ENCODE results near the gene IL1RAPL2. TPM values are rescaled to one million over a fixed set of nuclear protein-coding genes. Genes with fewer than 3 reads are reported as not detected.
"Not testable (repeated sequence)": the region's sequence is repeated elsewhere in the genome, so short reads cannot be mapped to it uniquely, and the experiment has no call there.

IL1RAPL2 gene
- polyA plus RNA-seq, 2 donors, result not detected

DNA sequence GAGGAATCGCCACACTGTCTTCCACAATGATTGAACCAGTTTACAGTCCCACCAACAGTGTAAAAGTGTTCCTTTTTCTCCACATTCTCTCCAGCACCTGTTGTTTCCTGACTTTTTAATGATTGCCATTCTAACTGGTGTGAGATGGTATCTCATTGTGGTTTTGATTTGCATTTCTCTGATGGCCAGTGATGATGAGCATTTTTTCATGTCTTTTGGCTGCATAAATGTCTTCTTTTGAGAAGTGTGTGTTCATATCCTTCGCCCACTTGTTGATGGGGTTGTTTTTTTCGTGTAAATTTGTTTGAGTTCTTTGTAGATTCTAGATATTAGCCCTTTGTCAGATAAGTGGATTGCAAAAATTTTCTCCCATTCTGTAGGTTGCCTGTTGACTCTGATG lies 671.4 kb downstream of the IL1RAPL2 start:
- H3K27me3 ChIP-seq (ENCODE audit: control insufficient read depth in 1 of 2, insufficient read depth in 2 of 2, low read length in 2 of 2); H3K36me3 ChIP-seq (ENCODE audit: control insufficient read depth in 2 of 2, insufficient read depth in 2 of 2, low read length in 1 of 2): not testable (repeated sequence)

DNA sequence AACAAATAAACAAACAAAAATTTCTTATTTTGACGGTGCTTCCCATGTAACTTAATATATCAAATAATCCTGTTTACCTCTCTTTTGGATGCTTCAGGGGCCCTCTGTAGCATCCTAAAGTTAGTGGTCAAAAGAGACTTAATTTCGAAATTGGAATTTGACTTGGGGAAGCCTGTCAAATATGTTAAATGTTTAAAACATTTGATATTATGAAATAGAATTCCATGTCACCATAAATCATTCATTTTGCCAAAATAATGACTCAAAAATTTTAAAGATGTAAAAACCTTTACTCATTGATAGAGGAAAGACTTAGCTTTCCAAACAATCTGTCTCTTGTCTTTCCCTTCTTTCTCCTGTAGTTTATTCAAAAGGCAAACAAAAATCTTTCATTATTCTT lies 675.1 kb downstream of the IL1RAPL2 start:
- Histone ChIP-seq H3K9me3 (ENCODE audit: control insufficient read depth in 2 of 2, insufficient read depth in 1 of 2, low read depth in 1 of 2, low read length in 1 of 2) (no peaks in the 10 kb centered on the region), H3K27ac (ENCODE audit: low read depth in 2 of 2, low read length in 1 of 2) (no peak overlapping the region), H3K36me3 (ENCODE audit: control insufficient read depth in 2 of 2, insufficient read depth in 2 of 2, low read length in 1 of 2) (no peaks in the 10 kb centered on the region), H3K4me1 (ENCODE audit: control insufficient read depth in 2 of 2, insufficient read depth in 2 of 2, low read length in 1 of 2) (no peaks in the 10 kb centered on the region), H3K27me3 (ENCODE audit: control insufficient read depth in 1 of 2, insufficient read depth in 2 of 2, low read length in 2 of 2) (no peaks in the 10 kb centered on the region), H3K4me3 (ENCODE audit: low read depth in 1 of 2, low read length in 2 of 2) (no peak overlapping the region)
- WGBS, 2 donors, result 53 to 75% methylated on average over 2 of the region's 2 CpGs

More for the DNA sequence above, 671.4 kb downstream of the IL1RAPL2 start:
- 59 to 82% methylated on average over 3 of the region's 3 CpGs for WGBS, 2 donors
- not testable (repeated sequence) for H3K4me3 ChIP-seq (ENCODE audit: low read depth in 1 of 2, low read length in 2 of 2); H3K4me1 ChIP-seq (ENCODE audit: control insufficient read depth in 2 of 2, insufficient read depth in 2 of 2, low read length in 1 of 2); H3K27ac ChIP-seq (ENCODE audit: low read depth in 2 of 2, low read length in 1 of 2); H3K9me3 ChIP-seq (ENCODE audit: control insufficient read depth in 2 of 2, insufficient read depth in 1 of 2, low read depth in 1 of 2, low read length in 1 of 2)

DNA sequence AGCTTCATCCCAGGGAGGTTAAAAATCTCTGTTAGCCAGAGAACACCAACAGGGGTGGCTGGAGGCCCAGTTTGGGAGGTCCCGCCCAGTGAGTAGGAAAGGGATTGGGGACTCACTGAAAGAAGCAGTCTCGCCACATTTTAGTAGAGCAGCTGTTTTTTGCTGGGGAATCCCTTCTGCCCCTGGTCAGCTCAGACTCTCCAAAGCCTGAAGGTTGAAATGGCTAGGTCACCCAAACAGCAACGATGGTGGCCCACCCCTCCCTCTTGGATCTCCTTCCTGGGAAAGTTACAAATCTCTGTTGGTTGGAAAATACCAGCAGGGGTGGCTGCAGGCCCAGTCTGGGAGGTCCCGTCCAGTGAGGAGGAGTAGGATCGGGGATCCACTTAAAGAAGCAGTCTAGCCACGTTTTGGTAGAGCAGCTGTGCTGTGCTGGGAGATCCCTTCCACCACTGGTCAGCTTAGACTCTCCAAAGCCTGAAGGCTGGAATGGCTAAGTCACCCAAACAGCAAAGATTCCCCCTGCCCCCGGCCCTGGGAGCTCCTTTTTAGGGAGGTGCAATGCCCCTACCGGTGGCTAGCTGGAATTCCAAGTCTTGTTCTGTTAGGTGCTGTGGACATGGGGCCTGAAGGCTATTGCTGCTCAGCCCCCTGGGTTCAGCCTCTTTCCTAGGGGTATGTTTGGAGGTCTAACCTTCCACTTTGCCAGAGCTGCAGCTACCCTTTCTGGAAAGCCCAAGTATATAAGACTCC lies 694.5 kb downstream of the IL1RAPL2 start:
- no peaks in the 10 kb centered on the region for H3K36me3 ChIP-seq (ENCODE audit: control insufficient read depth in 2 of 2, insufficient read depth in 2 of 2, low read length in 1 of 2)

DNA sequence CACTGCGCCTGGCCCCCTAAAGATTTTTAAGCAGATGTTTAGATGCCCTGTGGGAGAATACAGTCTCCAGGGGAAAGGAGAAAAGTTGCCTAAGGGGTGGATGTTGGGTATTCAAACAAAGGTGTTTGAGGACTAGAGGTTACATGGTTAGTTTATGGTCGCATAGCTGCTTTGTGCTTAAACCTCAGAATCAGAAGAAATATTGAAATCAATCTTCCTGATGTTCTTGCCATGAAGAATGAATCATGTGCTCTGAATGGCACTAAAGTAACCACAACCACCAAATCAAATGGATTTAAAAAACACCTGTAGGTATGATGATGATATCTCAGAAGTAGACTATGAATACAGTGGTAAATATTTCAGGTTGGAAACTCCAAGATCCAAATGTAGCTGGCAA lies 697.2 kb downstream of the IL1RAPL2 start:
- Histone ChIP-seq H3K4me1 (ENCODE audit: control insufficient read depth in 2 of 2, insufficient read depth in 2 of 2, low read length in 1 of 2) (no peaks in the 10 kb centered on the region), H3K9me3 (ENCODE audit: control insufficient read depth in 2 of 2, insufficient read depth in 1 of 2, low read depth in 1 of 2, low read length in 1 of 2) (peaks cover 2 to 7% of the 10 kb centered on the region in 2 donors), H3K27me3 (ENCODE audit: control insufficient read depth in 1 of 2, insufficient read depth in 2 of 2, low read length in 2 of 2) (peaks cover 0 to 6% of the 10 kb centered on the region in 2 donors), H3K27ac (ENCODE audit: low read depth in 2 of 2, low read length in 1 of 2) (no peak overlapping the region), H3K4me3 (ENCODE audit: low read depth in 1 of 2, low read length in 2 of 2) (no peak overlapping the region), H3K36me3 (ENCODE audit: control insufficient read depth in 2 of 2, insufficient read depth in 2 of 2, low read length in 1 of 2) (no peaks in the 10 kb centered on the region)
- 76 to 90% methylated on average over 2 of the region's 2 CpGs for WGBS, 2 donors

More for the DNA sequence above, 694.5 kb downstream of the IL1RAPL2 start:
- H3K4me1 ChIP-seq (ENCODE audit: control insufficient read depth in 2 of 2, insufficient read depth in 2 of 2, low read length in 1 of 2), result no peaks in the 10 kb centered on the region
- peaks cover 2 to 7% of the 10 kb centered on the region in 2 donors for H3K9me3 ChIP-seq (ENCODE audit: control insufficient read depth in 2 of 2, insufficient read depth in 1 of 2, low read depth in 1 of 2, low read length in 1 of 2)
- 67 to 72% methylated on average over 8 of the region's 8 CpGs for WGBS, 2 donors
- H3K27me3 ChIP-seq (ENCODE audit: control insufficient read depth in 1 of 2, insufficient read depth in 2 of 2, low read length in 2 of 2), result peaks cover 0 to 6% of the 10 kb centered on the region in 2 donors
- no peak overlapping the region for H3K4me3 ChIP-seq (ENCODE audit: low read depth in 1 of 2, low read length in 2 of 2)
- no peak overlapping the region for H3K27ac ChIP-seq (ENCODE audit: low read depth in 2 of 2, low read length in 1 of 2)

DNA sequence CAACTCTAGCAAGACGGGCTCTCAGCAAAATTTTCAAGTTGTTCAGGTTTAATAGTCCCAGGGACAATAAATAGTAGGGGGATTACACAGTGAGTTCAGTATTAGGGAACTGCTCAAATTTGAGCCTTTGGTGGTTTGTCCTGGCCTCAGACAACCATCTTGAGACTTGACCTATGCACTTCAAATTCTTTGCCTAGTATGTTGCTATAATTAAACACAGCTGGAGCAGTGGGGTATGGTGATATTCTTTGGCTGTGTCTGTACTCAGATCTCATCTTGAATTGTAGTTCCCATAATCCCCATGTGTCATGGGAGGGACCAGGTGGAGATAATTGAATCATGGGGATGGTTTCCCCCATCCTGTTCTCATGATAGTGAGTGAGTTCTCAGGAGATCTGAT lies 697.8 kb downstream of the IL1RAPL2 start:
- H3K4me1 ChIP-seq (ENCODE audit: control insufficient read depth in 2 of 2, insufficient read depth in 2 of 2, low read length in 1 of 2), result no peaks in the 10 kb centered on the region
- peaks cover 0 to 6% of the 10 kb centered on the region in 2 donors for H3K27me3 ChIP-seq (ENCODE audit: control insufficient read depth in 1 of 2, insufficient read depth in 2 of 2, low read length in 2 of 2)
- WGBS, 2 donors, result 80 to 86% methylated on average over 1 of the region's 1 CpG
- no peaks in the 10 kb centered on the region for H3K36me3 ChIP-seq (ENCODE audit: control insufficient read depth in 2 of 2, insufficient read depth in 2 of 2, low read length in 1 of 2)
- H3K9me3 ChIP-seq (ENCODE audit: control insufficient read depth in 2 of 2, insufficient read depth in 1 of 2, low read depth in 1 of 2, low read length in 1 of 2), result peaks cover 2 to 7% of the 10 kb centered on the region in 2 donors
- no peak overlapping the region for H3K27ac ChIP-seq (ENCODE audit: low read depth in 2 of 2, low read length in 1 of 2)
- H3K4me3 ChIP-seq (ENCODE audit: low read depth in 1 of 2, low read length in 2 of 2), result no peak overlapping the region

DNA sequence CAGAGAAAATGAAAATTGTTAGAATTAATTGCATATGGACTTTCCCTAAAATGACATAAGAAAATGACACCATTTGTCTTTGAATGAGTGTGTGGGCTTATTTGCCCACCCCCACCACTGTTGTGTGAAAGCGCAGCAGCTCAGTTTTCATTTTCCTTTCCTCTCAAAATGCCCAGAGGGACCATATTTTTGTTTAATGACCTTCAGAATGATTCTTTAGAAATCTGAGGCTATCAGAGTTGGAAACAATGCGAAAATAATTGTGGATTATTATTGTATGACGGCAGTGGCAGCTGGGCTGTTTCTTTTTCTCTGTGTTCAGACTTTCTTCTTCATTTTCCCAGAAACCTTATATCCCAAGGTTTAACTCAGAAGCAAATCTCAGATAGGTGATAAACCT lies 699.1 kb downstream of the IL1RAPL2 start:
- H3K9me3 ChIP-seq (ENCODE audit: control insufficient read depth in 2 of 2, insufficient read depth in 1 of 2, low read depth in 1 of 2, low read length in 1 of 2), result peaks cover 2 to 4% of the 10 kb centered on the region in 2 donors
- no peaks in the 10 kb centered on the region for H3K4me1 ChIP-seq (ENCODE audit: control insufficient read depth in 2 of 2, insufficient read depth in 2 of 2, low read length in 1 of 2)
- peaks cover 0 to 6% of the 10 kb centered on the region in 2 donors for H3K27me3 ChIP-seq (ENCODE audit: control insufficient read depth in 1 of 2, insufficient read depth in 2 of 2, low read length in 2 of 2)
- 65 to 70% methylated on average over 3 of the region's 3 CpGs for WGBS, 2 donors
- H3K27ac ChIP-seq (ENCODE audit: low read depth in 2 of 2, low read length in 1 of 2), result no peak overlapping the region
- H3K36me3 ChIP-seq (ENCODE audit: control insufficient read depth in 2 of 2, insufficient read depth in 2 of 2, low read length in 1 of 2), result no peaks in the 10 kb centered on the region
- no peak overlapping the region for H3K4me3 ChIP-seq (ENCODE audit: low read depth in 1 of 2, low read length in 2 of 2)

DNA sequence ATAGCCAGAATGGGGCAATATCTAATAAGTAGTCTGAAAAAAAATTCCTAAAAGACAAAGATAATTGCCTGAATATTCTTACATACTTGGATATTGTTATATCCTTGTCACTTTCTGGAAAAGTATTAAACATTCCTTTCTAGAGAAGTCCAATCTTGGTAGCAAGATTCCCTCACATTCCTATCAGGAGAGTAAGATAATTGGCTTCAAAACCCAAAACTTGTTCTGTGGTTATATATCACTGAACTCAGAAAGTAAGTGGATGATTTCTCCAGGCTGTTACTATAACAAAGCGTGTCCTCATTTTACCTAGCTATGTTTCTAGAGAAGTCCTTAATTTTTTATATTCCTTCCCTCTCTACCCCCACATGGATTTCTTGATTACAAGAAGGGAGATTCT lies 700.5 kb downstream of the IL1RAPL2 start:
- peaks cover 0 to 6% of the 10 kb centered on the region in 2 donors for H3K27me3 ChIP-seq (ENCODE audit: control insufficient read depth in 1 of 2, insufficient read depth in 2 of 2, low read length in 2 of 2)
- no peak overlapping the region for H3K4me3 ChIP-seq (ENCODE audit: low read depth in 1 of 2, low read length in 2 of 2)
- 76 to 96% methylated on average over 1 of the region's 1 CpG for WGBS, 2 donors
- H3K9me3 ChIP-seq (ENCODE audit: control insufficient read depth in 2 of 2, insufficient read depth in 1 of 2, low read depth in 1 of 2, low read length in 1 of 2), result no peaks in the 10 kb centered on the region
- no peak overlapping the region for H3K27ac ChIP-seq (ENCODE audit: low read depth in 2 of 2, low read length in 1 of 2)
- H3K4me1 ChIP-seq (ENCODE audit: control insufficient read depth in 2 of 2, insufficient read depth in 2 of 2, low read length in 1 of 2), result no peaks in the 10 kb centered on the region
- H3K36me3 ChIP-seq (ENCODE audit: control insufficient read depth in 2 of 2, insufficient read depth in 2 of 2, low read length in 1 of 2), result no peaks in the 10 kb centered on the region

DNA sequence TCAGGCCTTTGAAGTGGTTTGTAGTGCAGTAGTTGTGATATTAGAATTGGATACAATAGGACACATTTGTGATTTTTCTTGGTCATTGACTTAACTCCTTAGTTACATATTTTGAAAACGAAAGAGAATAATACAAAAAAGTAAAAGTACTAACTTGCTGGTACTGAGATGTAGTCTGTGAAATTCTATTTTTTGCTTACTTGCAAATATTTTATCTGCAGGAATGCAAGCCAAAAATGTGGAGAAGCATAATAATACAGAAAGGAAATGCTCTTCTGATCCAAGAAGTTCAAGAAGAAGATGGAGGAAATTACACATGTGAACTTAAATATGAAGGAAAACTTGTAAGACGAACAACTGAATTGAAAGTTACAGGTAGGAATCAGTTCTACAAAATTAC lies 701.2 kb downstream of the IL1RAPL2 start:
- 69 to 84% methylated on average over 2 of the region's 2 CpGs for WGBS, 2 donors
- Histone ChIP-seq H3K4me1 (ENCODE audit: control insufficient read depth in 2 of 2, insufficient read depth in 2 of 2, low read length in 1 of 2) (no peaks in the 10 kb centered on the region), H3K27ac (ENCODE audit: low read depth in 2 of 2, low read length in 1 of 2) (no peak overlapping the region), H3K36me3 (ENCODE audit: control insufficient read depth in 2 of 2, insufficient read depth in 2 of 2, low read length in 1 of 2) (no peaks in the 10 kb centered on the region), H3K9me3 (ENCODE audit: control insufficient read depth in 2 of 2, insufficient read depth in 1 of 2, low read depth in 1 of 2, low read length in 1 of 2) (no peaks in the 10 kb centered on the region), H3K4me3 (ENCODE audit: low read depth in 1 of 2, low read length in 2 of 2) (no peak overlapping the region), H3K27me3 (ENCODE audit: control insufficient read depth in 1 of 2, insufficient read depth in 2 of 2, low read length in 2 of 2) (peaks cover 0 to 6% of the 10 kb centered on the region in 2 donors)

DNA sequence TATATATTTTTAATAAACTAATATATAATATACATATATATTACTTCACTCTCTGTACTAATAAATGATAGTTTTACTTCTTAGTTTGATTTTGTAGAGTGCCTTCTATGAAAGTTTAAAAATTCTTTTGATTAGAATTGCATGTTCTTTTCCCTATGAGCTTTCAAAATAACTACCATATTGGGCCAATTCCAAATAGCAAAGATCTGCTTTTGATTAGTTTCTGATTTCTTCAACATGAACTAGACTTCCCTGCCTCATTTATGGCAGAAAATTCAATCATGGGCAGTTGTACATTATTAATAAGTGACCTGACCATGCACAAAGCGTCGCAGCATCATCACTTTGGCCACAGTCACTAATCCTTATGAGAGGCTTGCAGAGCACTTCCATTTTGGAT lies 703.4 kb downstream of the IL1RAPL2 start:
- Histone ChIP-seq H3K27me3 (ENCODE audit: control insufficient read depth in 1 of 2, insufficient read depth in 2 of 2, low read length in 2 of 2) (peaks cover 0 to 3% of the 10 kb centered on the region in 2 donors), H3K4me1 (ENCODE audit: control insufficient read depth in 2 of 2, insufficient read depth in 2 of 2, low read length in 1 of 2) (no peaks in the 10 kb centered on the region), H3K27ac (ENCODE audit: low read depth in 2 of 2, low read length in 1 of 2) (no peak overlapping the region), H3K4me3 (ENCODE audit: low read depth in 1 of 2, low read length in 2 of 2) (no peak overlapping the region), H3K9me3 (ENCODE audit: control insufficient read depth in 2 of 2, insufficient read depth in 1 of 2, low read depth in 1 of 2, low read length in 1 of 2) (no peaks in the 10 kb centered on the region), H3K36me3 (ENCODE audit: control insufficient read depth in 2 of 2, insufficient read depth in 2 of 2, low read length in 1 of 2) (no peaks in the 10 kb centered on the region)
- 81 to 96% methylated on average over 2 of the region's 2 CpGs for WGBS, 2 donors

DNA sequence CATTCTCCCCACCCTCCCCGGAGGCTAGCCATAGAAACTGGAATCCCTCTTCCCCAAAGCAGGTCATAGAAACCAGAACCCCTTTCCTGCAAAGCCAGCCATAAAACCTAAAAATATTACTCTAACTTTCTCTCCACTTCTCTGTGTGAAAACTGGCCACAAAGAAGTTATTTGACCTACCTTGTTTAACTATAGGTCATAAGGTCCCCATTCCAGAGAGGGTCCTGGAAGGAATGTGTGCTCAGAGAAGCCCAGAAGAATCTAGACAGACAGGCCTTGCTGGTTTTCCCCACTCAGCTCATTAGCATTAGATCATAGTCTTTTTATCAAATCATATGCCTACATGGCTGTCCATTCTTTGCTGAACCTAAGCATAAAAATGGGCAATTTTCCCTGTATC lies 707.3 kb downstream of the IL1RAPL2 start:
- Histone ChIP-seq H3K27ac (ENCODE audit: low read depth in 2 of 2, low read length in 1 of 2) (no peak overlapping the region), H3K36me3 (ENCODE audit: control insufficient read depth in 2 of 2, insufficient read depth in 2 of 2, low read length in 1 of 2) (no peaks in the 10 kb centered on the region), H3K4me3 (ENCODE audit: low read depth in 1 of 2, low read length in 2 of 2) (no peak overlapping the region), H3K9me3 (ENCODE audit: control insufficient read depth in 2 of 2, insufficient read depth in 1 of 2, low read depth in 1 of 2, low read length in 1 of 2) (no peaks in the 10 kb centered on the region), H3K27me3 (ENCODE audit: control insufficient read depth in 1 of 2, insufficient read depth in 2 of 2, low read length in 2 of 2) (peaks cover 0 to 4% of the 10 kb centered on the region in 2 donors), H3K4me1 (ENCODE audit: control insufficient read depth in 2 of 2, insufficient read depth in 2 of 2, low read length in 1 of 2) (no peaks in the 10 kb centered on the region)
- WGBS, 2 donors, result 45 to 73% methylated on average over 1 of the region's 1 CpG

All from esophagus (tissue), 2 donors.